ENCODE measurements around the gene PGS1.

PGS1 gene

GRCh38 chr17:78345791-78346494 is 32.5 kb upstream of the PGS1 start:
- FAIRE-seq (peak; percentile 55), DNase-seq (ENCODE audit: insufficient read length, low spot score) (no peak)

GRCh38 chr17:78346605-78347250 is 31.7 kb upstream of the PGS1 start:
- DNase-seq (ENCODE audit: insufficient read length, low spot score) (no peak), FAIRE-seq (peak; percentile 60)

GRCh38 chr17:78347453-78347852 is 31.0 kb upstream of the PGS1 start:
- FAIRE-seq (no peak), DNase-seq (ENCODE audit: insufficient read length, low spot score) (no peak)

DNA sequence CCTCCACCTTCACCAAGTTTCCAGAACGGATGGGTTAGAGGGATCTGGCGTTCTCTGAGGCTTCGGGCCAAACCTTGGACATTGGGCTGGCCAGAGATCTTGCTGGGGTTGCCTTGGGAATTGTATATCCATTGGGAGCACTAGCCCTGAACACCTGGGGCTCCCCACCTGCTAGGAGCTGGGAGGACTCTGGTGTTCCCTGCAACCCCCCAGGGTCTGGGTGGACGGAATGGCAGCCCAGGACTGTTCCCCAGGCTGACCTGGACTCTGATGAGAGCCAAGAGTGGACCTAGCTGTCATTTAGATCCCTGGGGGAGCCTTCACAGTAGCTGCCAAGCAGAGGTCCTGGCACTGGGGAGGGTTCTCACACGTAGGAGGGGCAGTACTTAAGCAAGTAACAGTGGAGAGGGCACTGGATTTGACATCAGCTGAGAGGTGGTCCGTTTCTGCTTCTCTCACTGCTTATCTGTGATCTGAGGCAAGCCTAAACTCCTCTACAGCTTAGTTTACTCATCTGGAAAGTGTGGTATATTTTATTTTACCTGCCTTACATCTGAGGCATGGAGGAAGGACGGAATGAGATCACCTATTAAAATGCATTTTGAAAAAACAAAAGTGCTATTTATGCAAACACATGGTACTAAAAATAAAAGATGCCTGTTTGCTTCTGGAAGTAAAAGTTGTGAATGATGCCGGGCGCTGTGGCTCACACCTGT is 30.2 kb upstream of the PGS1 start:
- DNase-seq (ENCODE audit: insufficient read length, low spot score) = no peak
- no peak for FAIRE-seq

DNA sequence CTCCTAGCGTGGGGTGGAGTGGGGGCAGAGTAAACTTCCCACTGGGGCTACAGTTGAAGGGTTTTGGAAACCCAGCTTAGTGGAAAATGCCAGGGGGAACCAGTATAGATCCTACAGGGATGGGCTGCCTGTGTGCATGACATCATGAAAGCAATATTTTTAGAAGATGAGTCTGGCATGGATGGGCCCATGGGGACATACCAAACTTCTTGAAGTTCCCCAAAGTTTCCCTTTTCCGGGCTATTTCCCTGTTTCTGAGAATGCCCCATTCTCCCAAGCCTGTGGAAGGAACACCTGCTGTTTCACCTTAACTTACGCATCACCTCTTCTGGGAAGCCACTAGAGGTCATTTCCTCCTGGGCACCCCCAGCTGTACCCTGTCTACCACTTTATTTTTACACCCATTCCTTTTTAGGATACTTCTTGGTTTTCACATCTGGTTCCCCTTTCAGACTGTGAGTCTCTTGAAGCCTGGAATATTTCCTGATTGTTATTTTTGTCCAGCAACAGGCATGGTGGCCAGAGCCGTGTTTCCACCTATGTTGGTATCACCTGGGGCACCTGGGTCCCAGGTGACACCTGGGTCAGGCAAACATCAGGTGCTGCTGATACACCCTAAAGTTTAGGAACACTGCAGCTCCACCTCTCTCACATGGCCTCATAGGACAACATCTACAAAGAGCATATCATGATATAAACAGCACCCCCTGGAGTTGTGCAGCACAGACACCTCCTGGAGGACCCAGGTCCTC is 28.4 kb upstream of the PGS1 start:
- DNase-seq (ENCODE audit: insufficient read length, low spot score) = no peak
- peak; percentile 57 for FAIRE-seq

- DNase-seq (ENCODE audit: insufficient read length, low spot score) = no peak
- peak; percentile 59 for FAIRE-seq
These were observed 26.9 kb upstream of the PGS1 start for GRCh38 chr17:78351449-78352006.

DNA sequence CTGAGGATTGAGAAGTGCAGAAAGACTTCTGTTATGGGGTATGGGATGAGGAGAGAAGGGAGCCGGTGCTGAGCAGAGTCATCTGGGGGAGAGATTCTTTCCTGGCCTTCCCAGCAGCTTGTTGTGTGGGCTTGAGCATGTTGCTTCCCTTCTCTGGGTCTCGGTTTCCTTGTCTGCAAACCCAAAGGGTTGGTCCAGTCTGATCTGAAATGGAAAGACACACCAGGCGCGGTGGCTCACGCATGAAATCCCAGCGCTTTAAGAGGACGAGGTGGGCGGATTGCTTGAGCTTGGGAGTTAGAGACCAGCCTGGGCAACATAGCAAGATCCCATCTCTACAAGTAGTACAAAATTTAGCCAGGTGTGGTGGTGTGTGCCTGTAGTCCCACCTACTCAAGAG is 24.6 kb upstream of the PGS1 start:
- FAIRE-seq (no peak), DNase-seq (ENCODE audit: insufficient read length, low spot score) (no peak)

DNA sequence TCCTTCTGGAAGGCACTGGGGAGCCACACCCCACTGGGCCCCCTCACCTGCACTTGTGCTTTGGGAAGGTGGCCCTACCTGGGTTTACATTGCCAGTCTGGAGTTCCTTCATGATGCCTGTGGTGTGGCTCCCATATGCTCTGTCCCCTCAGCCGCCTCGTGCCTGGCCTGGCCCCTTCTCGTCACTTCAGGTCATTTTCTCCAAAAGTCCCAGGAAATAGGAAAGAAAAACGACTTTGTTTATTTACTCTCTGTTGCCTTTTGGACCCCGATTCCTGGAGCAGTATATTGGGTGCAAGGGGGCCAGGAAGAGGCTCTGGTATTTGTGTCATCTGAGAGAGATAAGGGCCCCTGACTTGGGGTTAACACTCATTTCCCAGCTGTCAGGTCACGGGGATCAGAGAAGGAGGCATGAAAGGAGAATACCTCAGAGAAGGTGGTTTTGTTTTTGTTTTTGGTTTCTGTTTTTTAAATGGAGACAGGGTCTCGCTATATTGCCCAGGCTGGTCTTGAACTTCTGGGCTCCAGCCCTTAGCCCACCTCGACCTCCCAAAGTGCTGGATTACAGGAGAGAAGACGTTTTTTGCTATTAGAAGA is 23.3 kb upstream of the PGS1 start:
- FAIRE-seq = no peak
- no peak for DNase-seq (ENCODE audit: insufficient read length, low spot score)

- FAIRE-seq = peak; percentile 36
- no peak for DNase-seq (ENCODE audit: insufficient read length, low spot score)
These were observed 22.7 kb upstream of the PGS1 start for GRCh38 chr17:78355701-78356100.

- no peak for DNase-seq (ENCODE audit: insufficient read length, low spot score)
- peak; percentile 84 for FAIRE-seq
These were observed 22.2 kb upstream of the PGS1 start for GRCh38 chr17:78356101-78356713.

DNA sequence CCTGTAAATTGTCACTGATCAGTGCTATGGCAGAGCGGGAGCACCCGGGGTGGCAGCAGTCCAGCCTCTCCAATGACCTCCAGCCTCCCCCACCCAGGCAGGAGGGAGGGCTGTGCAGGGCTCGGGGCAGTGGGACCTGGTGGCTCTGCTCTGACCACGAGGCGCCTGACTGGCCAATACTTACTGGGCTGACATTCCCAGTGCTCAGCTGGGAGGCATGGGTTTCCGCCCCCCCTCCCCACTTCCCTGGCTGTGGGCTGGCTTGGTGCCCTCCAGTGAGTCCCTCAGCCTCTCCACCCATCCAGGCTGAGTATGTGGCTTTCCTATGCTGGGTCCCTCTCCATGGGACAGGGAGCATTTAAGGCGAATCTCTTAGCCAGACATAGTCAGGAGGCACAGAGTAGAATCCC is 21.3 kb upstream of the PGS1 start:
- DNase-seq (ENCODE audit: insufficient read length, low spot score) (no peak), FAIRE-seq (peak; percentile 89)

DNA sequence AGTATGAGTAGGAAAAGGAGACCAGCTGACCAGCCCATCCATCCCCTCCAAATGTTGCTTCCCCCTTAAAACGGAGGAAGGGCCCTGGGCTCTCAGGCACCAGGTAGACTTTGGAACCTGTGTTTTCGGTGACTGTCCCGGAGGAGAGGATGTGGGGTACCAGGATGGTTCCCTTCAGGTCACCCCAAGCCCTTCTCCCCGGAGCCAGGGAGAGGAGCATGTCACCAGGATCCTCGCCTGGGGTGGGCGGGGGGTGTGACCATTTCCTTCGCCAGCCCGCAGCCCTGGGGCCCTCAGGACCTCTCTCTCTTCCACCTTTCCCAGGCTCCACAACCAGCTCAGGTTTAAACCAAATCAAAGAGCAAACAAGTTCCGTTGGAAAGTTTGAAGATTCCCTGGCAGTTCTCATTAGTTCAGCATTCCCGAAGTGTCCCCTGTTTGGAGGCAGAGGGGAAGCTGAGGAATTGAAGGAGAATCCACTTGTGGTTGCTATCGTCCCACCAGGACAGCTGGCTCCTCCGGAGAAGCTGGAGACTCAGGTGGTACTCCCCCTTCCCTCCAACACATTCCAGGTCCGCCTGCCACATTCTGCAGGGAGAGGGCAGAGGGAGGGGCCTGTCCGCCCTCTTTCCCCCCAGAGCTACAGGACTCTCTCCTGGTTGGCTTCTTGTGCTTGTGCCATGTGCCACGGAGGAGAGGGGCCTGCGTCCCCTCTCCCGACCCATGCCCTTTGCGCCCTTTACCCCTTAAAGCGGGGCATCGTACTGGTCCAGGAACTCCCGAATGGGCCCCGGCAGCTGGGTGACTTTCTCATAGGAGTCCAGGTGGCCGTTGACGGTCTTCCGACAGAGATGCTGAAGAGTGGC is 20.5 kb upstream of the PGS1 start:
- DNase-seq (ENCODE audit: insufficient read length, low spot score) (no peak), FAIRE-seq (no peak)

DNA sequence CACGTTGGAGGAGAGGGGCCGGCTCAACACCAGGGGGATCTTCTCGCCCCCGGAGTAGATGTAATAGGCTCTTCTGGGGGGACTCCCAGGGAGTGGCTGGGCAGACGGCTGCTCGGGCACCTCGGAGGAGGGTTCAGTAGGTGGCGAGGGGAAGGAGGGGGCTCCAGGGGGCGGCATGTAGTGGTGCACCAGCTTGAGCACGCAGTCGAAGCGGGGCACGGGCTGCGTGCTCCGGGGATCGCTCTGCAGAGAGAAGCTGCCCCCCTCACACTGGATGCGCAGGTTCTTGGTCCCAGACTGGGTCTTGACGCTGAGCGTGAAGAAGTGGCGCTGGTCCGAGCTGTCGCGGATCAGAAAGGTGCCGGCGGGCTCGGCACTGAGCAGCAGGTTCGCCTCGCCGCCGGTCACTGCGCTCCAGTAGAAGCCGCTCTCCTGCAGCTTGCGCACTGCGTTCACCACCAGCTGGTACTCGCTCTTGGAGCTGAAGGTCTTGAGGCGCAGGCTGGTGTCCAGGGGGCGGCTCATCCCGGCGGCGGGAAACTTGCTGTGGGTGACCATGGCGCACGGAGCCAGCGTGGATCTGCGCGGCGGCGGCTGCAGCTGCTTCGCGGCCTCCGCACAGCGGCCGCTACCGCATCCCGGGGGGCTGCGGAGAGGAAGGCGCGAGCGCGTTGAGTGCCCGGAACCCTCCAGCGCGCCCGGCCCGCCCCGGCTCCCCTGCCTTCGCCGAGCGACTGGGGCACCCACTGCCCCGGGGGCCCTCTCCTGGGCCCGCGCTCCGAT is 19.7 kb upstream of the PGS1 start:
- FAIRE-seq (no peak), DNase-seq (ENCODE audit: insufficient read length, low spot score) (no peak)

DNA sequence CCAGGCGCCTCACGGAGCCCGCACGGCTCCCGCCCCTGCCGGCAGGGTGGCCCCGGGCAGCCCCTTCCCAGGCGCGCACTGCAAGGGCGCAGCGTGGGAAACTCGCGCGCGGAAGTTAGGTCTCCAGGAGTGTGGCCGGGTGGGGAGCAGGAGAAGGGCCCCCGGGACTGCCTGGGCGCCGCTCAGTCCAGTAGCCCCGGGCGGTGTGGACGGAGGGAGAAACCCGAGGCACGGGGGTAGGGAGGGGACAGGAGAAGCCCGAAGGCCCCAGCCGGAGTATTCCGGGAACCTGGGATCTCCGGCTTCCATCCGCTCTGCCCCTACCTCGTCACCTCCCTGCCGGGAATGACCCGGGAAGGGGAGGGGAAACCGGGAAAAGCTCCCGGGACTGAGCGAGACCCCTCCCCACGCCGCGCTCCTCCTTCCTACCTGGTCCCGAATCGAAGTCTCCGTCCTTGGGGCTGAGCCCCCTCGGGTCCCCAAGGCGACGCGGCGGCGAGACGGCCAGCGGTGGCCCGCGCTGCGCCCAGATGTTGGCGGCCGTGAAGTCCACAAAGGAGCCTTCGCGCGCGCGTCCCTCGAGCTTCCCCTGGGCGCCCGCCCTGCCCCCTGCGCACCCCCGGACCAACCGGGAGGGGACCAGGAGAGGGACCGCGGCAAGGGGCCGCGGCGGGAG is 19.0 kb upstream of the PGS1 start:
- no peak for FAIRE-seq

GRCh38 chr17:78359997-78360370 is 18.5 kb upstream of the PGS1 start, which contains the start of gene SOCS3:
Gene SOCS3, minus strand, starts transcription at chr17:78360077. Its CDS starts 982 bp downstream, at chr17:78359095.
- FAIRE-seq (peak; percentile 92), DNase-seq (ENCODE audit: insufficient read length, low spot score) (peak; percentile 97)

More for the DNA sequence above, 19.0 kb upstream of the PGS1 start:
- no peak for DNase-seq (ENCODE audit: insufficient read length, low spot score)

DNA sequence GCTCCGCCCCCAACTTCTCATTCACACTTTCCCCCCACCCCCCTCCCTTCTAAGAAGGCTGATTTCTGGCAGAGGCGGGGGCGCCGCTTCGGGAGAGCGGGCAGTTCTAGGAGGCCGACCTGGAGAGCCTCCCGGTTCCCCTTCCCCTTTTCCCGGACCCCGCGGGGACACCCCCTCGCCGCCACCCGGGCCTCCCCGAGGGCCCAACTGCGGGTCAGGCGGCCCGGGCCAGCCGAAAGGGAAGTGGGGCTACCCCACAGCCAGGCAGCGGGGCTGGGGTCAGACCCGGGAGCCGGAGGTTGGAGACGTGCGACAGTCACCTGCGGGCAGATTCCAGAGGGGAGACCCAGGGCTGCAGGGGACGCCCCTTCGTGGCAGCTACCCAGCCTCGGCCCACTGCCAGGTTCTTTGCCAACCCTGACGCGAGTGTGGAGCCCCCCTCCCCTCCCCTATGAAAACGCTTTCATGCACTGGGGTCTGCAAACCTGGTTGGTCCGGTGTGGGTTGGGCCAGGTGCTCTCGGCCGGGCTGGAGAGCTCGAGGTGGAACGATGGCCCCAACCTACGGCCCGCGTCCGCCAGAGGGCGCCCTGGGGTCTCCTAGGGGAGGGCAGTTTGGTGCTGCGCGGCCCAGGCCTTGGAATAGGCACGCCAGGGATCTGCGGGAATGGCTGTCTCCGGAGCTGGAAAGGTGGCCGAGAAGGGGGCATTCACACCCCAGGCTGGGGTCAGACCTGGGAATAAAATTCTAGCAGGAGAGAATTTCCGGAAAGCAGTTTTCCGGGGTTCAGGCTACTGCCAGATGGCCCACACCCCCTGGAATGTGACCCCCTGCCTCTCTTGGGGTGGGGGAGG is 17.9 kb upstream of the PGS1 start:
- FAIRE-seq = peak; percentile 89

DNA sequence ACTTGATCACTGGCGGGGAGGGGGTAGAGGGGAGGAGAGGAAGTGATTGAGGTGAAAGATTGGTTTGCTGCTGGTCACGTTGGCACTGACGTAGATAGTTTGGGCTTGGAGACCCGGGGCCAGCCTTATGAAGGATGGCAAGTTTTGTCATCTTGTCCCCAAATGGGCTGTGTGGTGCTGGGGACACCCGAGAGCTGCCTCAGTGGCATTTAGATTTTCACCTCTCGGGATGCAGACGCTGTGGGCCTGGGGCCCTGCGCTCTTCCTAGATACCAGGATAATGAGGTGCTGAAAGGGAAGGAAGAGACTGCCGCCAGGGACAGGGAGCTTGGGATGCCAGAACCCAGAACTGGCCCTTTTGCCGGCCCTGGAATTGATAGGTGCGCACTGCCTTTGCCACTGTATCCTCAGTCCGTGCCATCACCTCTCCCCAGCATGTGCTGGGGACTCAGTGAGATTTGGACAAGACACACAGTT is 17.2 kb upstream of the PGS1 start:
- no peak for FAIRE-seq

More for the DNA sequence above, 17.9 kb upstream of the PGS1 start:
- DNase-seq (ENCODE audit: insufficient read length, low spot score) = peak; percentile 94

More for the DNA sequence above, 17.2 kb upstream of the PGS1 start:
- no peak for DNase-seq (ENCODE audit: insufficient read length, low spot score)

Data from HTR-8/SVneo (cell line).